HG03045 (cell line): Measurements from ENCODE around the gene POU4F2.
"Not testable (repeated sequence)": the region's sequence is repeated elsewhere in the genome, so short reads cannot be mapped to it uniquely, and the experiment has no call there.

Experiments used
- ATAC-seq: cut with Tn5 transposase; IDR thresholded peaks from one replicate; pipeline ENCODE4 v1.9.1; 2021; ENCODE audit warnings: mild to moderate bottlenecking, moderate library complexity; ENCODE audit not compliant: unreplicated experiment

POU4F2 gene

DNA sequence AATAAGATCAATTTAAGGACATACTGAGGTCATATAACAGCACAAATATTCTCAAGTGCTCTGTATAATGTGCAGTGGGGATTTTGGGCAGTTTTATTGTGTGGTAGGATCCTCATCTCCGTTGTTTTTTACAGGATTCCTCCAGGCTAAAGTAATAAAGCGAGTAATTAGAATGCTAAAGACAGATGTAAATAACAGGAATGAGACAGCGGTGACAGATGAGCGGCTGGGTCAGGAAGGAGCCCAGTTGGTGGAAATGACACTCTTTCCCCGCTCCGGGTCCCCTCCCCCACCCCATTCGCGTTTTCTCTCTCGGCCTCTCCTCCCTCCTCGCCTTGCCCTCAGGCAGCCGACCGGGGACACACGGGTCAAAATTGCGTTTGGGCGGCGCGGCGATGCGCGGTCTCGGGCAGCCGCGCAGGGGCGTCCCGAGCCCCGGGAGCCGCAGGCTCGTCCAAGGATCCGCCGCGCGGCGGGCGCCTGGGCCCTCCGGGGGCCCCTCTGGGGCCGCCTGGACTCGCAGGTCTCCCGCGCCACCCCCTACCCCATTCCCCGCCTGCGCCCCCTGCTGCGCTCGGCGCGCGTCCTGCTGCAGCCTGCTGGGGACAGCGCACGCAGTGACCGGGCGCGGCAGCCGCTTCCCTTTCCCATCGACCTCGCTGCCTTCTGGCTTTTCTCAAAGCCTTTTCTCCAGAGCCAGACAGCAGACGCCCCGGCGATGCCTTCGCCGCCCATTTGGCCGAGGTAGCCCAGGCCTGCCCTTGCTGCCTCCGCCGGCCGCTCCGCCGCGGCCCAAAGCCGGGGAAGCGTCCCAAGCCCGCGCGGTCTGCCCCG lies 16.2 kb downstream of the POU4F2 start:
- no peak for ATAC-seq

DNA sequence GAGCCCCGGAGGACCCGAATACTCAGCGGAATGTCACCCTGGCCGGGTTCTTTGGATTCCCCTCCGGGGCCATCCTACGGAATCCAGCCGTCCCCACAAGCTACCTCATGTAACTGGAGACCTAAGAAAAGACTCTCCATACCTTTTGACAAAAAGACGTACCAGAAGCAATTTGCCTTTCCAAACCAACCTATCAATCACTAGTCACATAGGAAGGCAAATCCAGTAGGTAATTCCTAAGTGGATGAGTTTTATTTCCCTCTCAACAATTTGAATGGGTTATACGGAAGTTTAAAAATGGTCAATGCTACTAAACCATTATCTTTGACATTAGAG lies 16.8 kb downstream of the POU4F2 start:
- ATAC-seq = no peak

DNA sequence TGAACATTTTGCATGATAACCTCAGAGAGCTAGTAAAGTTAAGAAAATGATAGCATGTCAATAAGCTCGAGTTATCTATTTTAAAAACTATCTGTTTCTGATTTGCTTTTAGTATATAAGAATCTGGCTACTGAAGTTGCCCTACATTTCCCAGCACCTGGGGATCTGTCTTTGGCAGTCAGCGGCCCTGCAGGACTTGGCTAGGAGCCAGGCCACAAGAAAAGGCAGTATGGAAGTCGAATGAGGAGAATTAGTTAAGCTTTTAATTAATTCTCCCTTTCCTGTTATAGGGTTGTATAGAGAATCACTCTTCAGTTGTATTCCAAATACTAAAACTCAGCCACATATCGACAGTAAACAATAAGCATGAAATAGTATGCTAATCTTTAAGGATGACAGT lies 22.7 kb downstream of the POU4F2 start:
- ATAC-seq = no peak

- not testable (repeated sequence) for ATAC-seq
Observed at GRCh38 chr4:146663968-146664311, 25.2 kb downstream of the POU4F2 start.

DNA sequence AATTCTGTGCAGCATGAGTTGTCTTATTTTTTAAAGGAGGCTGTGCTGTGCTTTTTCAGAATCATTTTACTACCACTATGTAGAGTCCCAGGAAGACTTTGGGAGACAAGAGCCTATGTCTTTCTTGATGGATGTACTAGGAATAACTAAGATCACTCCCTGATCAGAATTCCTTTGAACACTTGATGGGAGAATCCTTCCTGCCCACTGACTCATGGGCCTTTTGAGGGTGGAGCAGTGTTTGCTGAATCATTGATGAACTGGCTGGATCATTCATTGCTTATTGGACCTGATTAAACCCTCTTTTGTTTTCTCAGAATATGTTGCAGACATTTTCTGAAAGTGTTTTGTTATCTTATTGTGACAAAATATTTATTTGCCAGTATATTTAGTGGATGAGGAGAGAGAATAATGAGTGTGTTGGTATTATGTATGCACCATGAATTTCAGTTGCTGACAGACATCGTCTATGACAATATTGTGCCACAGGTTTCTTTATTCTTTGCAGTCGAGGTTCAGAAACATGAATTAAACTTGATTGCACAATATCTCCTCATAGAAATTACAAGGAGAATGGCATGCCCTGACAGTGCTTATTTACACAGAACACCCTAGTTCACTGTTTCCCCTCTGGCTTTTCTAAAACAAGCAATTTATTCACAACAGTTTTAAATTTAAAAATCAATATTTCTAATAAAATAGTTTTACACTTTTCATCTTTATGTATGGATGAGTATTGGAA lies 36.3 kb downstream of the POU4F2 start:
- ATAC-seq = no peak
